ENCODE results near the gene TCHP. TPM values are rescaled to one million over a fixed set of nuclear protein-coding genes. Genes with fewer than 3 reads are reported as not detected.
"Not testable (repeated sequence)": the region's sequence is repeated elsewhere in the genome, so short reads cannot be mapped to it uniquely, and the experiment has no call there.

Gene TCHP
- polyA plus RNA-seq, 1 experiment, result 9.1 TPM

GRCh38 chr12:109860977-109861376, 39.1 kb upstream of the TCHP start:
- no peak overlapping the region for H3K27ac ChIP-seq (ENCODE audit: low read depth, low read length)
- CTCF ChIA-PET, result interaction anchor here (1.0 to 1.9 kb wide), 3 partner anchors 9 to 55 kb away, joined by 5 to 10 read pairs (median 6); no protein-coding TSS in a partner anchor
- POLR2A ChIA-PET, result no interaction called here

GRCh38 chr12:109861689-109862314, 38.3 kb upstream of the TCHP start:
- TF ChIP-seq CTCF (IDR thresholded peaks at IDR 0.05; ENCODE audit: low read depth, low read length), result no peak
- H3K27ac ChIP-seq (ENCODE audit: low read depth, low read length), result no peak overlapping the region
- no peaks in the 10 kb centered on the region for H3K27me3 ChIP-seq (ENCODE audit: control insufficient read depth, insufficient read depth, low read length)
- no peak overlapping the region for H3K4me3 ChIP-seq (ENCODE audit: low read depth, low read length)
- DNase-seq (ENCODE audit: low read depth, low spot score), result no peak
- H3K9me3 ChIP-seq (ENCODE audit: control insufficient read depth, insufficient read depth, low read length), result no peaks in the 10 kb centered on the region
- ChIA-PET CTCF (interaction anchor here (1.3 to 5.5 kb wide), 2 partner anchors 9 to 10 kb away, joined by 5 to 39 read pairs; no protein-coding TSS in a partner anchor), POLR2A (no interaction called here)

More at GRCh38 chr12:109860977-109861376, 39.1 kb upstream of the TCHP start:
- no peak for DNase-seq (ENCODE audit: low read depth, low spot score)
- Histone ChIP-seq H3K27me3 (ENCODE audit: control insufficient read depth, insufficient read depth, low read length) (no peaks in the 10 kb centered on the region), H3K4me3 (ENCODE audit: low read depth, low read length) (no peak overlapping the region), H3K9me3 (ENCODE audit: control insufficient read depth, insufficient read depth, low read length) (no peaks in the 10 kb centered on the region)
- TF ChIP-seq CTCF (IDR thresholded peaks at IDR 0.05; ENCODE audit: low read depth, low read length), result no peak

- H3K4me3 ChIP-seq (ENCODE audit: low read depth, low read length); H3K27me3 ChIP-seq (ENCODE audit: control insufficient read depth, insufficient read depth, low read length); DNase-seq (ENCODE audit: low read depth, low spot score); H3K9me3 ChIP-seq (ENCODE audit: control insufficient read depth, insufficient read depth, low read length); H3K27ac ChIP-seq (ENCODE audit: low read depth, low read length); POLR2A ChIA-PET: not testable (repeated sequence)
- CTCF ChIA-PET, result interaction anchor here (1.8 to 5.5 kb wide), 3 partner anchors 10 to 57 kb away, joined by 8 to 39 read pairs (median 27); no protein-coding TSS in a partner anchor
Observed at GRCh38 chr12:109862491-109862890, 37.6 kb upstream of the TCHP start.

- H3K27me3 ChIP-seq (ENCODE audit: control insufficient read depth, insufficient read depth, low read length), result no peaks in the 10 kb centered on the region
- no peak overlapping the region for H3K4me3 ChIP-seq (ENCODE audit: low read depth, low read length)
- no peak for DNase-seq (ENCODE audit: low read depth, low spot score)
- H3K27ac ChIP-seq (ENCODE audit: low read depth, low read length), result no peak overlapping the region
- TF ChIP-seq CTCF (IDR thresholded peaks at IDR 0.05; ENCODE audit: low read depth, low read length), result no peak
- ChIA-PET CTCF (interaction anchor here (1.8 to 5.5 kb wide), 3 partner anchors 11 to 58 kb away, joined by 8 to 39 read pairs (median 27); no protein-coding TSS in a partner anchor), POLR2A (interaction anchor here (0.5 kb wide), 1 partner anchor 567 kb away, joined by 3 read pairs; no protein-coding TSS in a partner anchor)
- H3K9me3 ChIP-seq (ENCODE audit: control insufficient read depth, insufficient read depth, low read length), result no peaks in the 10 kb centered on the region
Observed at GRCh38 chr12:109863847-109864712, 36.0 kb upstream of the TCHP start.

- Histone ChIP-seq H3K27ac (ENCODE audit: low read depth, low read length) (peak overlapping the region; percentile 31), H3K27me3 (ENCODE audit: control insufficient read depth, insufficient read depth, low read length) (no peaks in the 10 kb centered on the region), H3K4me3 (ENCODE audit: low read depth, low read length) (no peak overlapping the region), H3K9me3 (ENCODE audit: control insufficient read depth, insufficient read depth, low read length) (no peaks in the 10 kb centered on the region)
- DNase-seq (ENCODE audit: low read depth, low spot score), result no peak
- no peak for TF ChIP-seq CTCF (IDR thresholded peaks at IDR 0.05; ENCODE audit: low read depth, low read length)
- POLR2A ChIA-PET, result interaction anchor here (0.5 kb wide), 1 partner anchor 566 kb away, joined by 3 read pairs; no protein-coding TSS in a partner anchor
- CTCF ChIA-PET, result interaction anchor here (0.7 to 5.5 kb wide), 4 partner anchors 8 to 57 kb away, joined by 3 to 39 read pairs (median 15); no protein-coding TSS in a partner anchor
Observed at GRCh38 chr12:109864916-109865315, 35.2 kb upstream of the TCHP start.
